ENCODE measurements around the gene C19orf81.

Gene C19orf81

GRCh38 chr19:50676625-50677197 is 27.5 kb downstream of the C19orf81 start:
- TF ChIP-seq, protein P1, sequence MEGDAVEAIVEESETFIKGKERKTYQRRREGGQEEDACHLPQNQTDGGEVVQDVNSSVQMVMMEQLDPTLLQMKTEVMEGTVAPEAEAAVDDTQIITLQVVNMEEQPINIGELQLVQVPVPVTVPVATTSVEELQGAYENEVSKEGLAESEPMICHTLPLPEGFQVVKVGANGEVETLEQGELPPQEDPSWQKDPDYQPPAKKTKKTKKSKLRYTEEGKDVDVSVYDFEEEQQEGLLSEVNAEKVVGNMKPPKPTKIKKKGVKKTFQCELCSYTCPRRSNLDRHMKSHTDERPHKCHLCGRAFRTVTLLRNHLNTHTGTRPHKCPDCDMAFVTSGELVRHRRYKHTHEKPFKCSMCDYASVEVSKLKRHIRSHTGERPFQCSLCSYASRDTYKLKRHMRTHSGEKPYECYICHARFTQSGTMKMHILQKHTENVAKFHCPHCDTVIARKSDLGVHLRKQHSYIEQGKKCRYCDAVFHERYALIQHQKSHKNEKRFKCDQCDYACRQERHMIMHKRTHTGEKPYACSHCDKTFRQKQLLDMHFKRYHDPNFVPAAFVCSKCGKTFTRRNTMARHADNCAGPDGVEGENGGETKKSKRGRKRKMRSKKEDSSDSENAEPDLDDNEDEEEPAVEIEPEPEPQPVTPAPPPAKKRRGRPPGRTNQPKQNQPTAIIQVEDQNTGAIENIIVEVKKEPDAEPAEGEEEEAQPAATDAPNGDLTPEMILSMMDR (IDR thresholded peaks at IDR 0.05; ENCODE audit: insufficient read depth, low read length, missing control alignments): no peak
- ChIA-PET POLR2A (no interaction called here), CTCF (no interaction called here)

DNA sequence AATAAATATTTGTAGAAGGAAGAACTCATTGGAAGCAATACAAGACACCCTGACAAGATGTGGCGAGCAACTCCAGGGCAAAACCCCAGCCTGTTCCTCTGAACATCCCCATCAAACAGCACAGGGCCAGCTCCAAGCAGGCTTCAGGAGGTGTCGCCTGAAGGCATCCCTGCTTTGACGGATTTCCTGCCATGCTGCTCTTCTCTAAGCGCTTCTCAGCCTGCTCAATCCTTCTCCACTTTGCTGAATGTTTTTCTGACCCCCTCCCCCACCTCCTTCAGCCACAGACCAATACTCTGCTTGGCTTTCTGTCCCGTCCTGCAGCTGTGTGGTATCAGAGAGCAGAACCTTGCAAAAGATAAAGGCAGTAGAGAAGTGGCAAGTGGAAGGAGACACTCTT is 28.4 kb downstream of the C19orf81 start:
- TF ChIP-seq, protein P1 (IDR thresholded peaks at IDR 0.05; ENCODE audit: insufficient read depth, low read length, missing control alignments): no peak
- no peak for DNase-seq (ENCODE audit: low read depth, low spot score)
- no peak overlapping the region for H3K4me3 ChIP-seq (ENCODE audit: low read depth, low read length)
- ChIA-PET CTCF (no interaction called here), POLR2A (no interaction called here)

More at GRCh38 chr19:50676625-50677197, 27.5 kb downstream of the C19orf81 start:
- DNase-seq (ENCODE audit: low read depth, low spot score): no peak
- no peak overlapping the region for H3K4me3 ChIP-seq (ENCODE audit: low read depth, low read length)

GRCh38 chr19:50678323-50678722 is 29.1 kb downstream of the C19orf81 start:
- ChIA-PET POLR2A (no interaction called here), CTCF (no interaction called here)
- TF ChIP-seq, protein P1 (IDR thresholded peaks at IDR 0.05; ENCODE audit: insufficient read depth, low read length, missing control alignments): no peak
- no peak for DNase-seq (ENCODE audit: low read depth, low spot score)
- H3K4me3 ChIP-seq (ENCODE audit: low read depth, low read length): no peak overlapping the region

DNA sequence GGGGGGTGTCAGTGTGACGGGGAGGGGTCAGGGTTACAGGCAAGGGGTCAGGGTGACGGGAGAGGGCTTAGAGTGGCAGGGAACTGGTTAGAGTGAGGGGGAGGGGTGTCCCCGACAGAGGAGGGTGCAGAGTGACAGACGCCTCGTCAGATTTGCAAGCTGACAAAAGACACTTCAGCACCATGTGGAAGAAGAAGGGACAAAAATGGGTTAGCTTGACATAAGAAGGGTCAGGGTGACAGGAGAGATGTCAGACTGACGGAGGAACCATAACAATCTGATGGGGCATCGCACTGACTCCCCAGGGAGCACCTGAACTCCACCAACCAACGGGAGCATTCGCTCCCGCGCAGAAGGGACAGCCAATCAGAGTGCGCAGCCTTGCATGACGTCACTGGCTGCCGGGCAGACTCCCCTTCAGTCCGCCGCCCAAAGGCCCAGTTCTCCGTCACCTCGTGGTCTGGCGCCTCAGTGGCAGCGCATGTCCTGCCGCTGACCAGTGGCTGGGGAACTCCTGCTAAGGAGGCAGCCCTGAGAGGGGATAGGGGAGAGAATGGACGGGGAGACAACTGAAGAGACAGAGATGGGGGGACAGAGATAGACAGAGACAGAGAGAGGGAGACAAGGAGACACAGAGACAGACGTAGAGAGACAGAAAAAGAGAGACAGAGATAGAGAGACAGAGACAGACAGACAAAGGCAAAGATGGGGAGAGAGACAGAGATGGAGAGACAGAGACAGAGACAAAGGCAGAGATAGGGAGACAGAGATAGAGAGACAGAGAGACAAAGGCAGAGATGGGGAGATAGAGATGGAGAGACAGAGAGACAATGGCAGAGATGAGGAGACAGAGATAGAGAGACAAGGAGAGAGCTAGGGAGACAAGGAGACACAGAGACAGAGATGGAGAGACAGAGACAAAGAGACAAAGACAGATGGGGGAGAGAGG is 30.2 kb downstream of the C19orf81 start:
- H3K4me3 ChIP-seq (ENCODE audit: low read depth, low read length): no peak overlapping the region
- CTCF ChIA-PET: interaction anchor here (1.0 kb wide), 1 partner anchor 10 kb away, joined by 8 read pairs; no protein-coding TSS in a partner anchor
- TF ChIP-seq, protein P1 (IDR thresholded peaks at IDR 0.05; ENCODE audit: insufficient read depth, low read length, missing control alignments): no peak
- no peak for DNase-seq (ENCODE audit: low read depth, low spot score)
- POLR2A ChIA-PET: no interaction called here

GRCh38 chr19:50686310-50687032 is 37.2 kb downstream of the C19orf81 start:
- no peak for DNase-seq (ENCODE audit: low read depth, low spot score)
- ChIA-PET POLR2A (no interaction called here), CTCF (interaction anchor here (1.0 to 2.5 kb wide), 2 partner anchors 17 to 18 kb away, joined by 3 to 7 read pairs; no protein-coding TSS in a partner anchor)
- no peak overlapping the region for H3K4me3 ChIP-seq (ENCODE audit: low read depth, low read length)
- TF ChIP-seq, protein P1 (IDR thresholded peaks at IDR 0.05; ENCODE audit: insufficient read depth, low read length, missing control alignments): no peak

DNA sequence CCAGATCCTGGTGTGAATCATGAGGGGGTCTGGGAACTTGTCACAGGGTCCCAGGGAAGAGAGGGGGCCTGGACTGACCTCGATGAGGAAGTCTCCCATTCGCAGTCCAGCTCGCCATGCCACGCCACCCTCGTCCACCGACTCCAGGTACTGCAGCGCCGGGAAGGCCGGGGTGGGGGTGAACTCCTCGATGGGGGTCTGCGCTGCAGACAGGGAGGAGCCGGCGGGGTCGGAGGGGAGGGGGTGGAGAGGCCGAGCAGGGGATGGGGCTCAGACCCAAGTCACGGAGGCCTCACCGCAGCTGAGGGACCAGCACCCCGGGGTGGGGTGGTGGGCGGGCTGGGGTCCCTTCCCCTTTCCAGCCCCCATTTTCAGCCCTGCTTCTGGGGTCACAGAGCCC is 39.5 kb downstream of the C19orf81 start:
- no peak overlapping the region for H3K4me3 ChIP-seq (ENCODE audit: low read depth, low read length)
- ChIA-PET POLR2A (no interaction called here), CTCF (no interaction called here)
- TF ChIP-seq, protein P1 (IDR thresholded peaks at IDR 0.05; ENCODE audit: insufficient read depth, low read length, missing control alignments): no peak
- DNase-seq (ENCODE audit: low read depth, low spot score): no peak
